Ishikawa (cell line): Measurements from ENCODE around the gene STAMBP.

Experiments
- CEBPB ChIP-seq: IDR thresholded peaks from 2 replicates; pipeline ENCODE4 v1.6.1; 2012
- CREB1 ChIP-seq: IDR thresholded peaks from 2 replicates; pipeline ENCODE4 v1.6.1; 2012; ENCODE audit warnings: low read depth
- EGR1 ChIP-seq: IDR thresholded peaks from 2 replicates; pipeline ENCODE4 v1.6.1; 2012
- EP300 ChIP-seq: IDR thresholded peaks from 2 replicates; pipeline ENCODE4 v1.6.1; 2012; ENCODE audit warnings: borderline replicate concordance
- FOXM1 ChIP-seq: IDR thresholded peaks from 2 replicates; pipeline ENCODE4 v1.6.1; 2012; ENCODE audit warnings: low read depth, borderline replicate concordance
- MAX ChIP-seq: IDR thresholded peaks from 2 replicates; pipeline ENCODE4 v1.6.1; 2012
- NFIC ChIP-seq: IDR thresholded peaks from 2 replicates; pipeline ENCODE4 v1.6.1; 2012
- RAD21 ChIP-seq: IDR thresholded peaks from 2 replicates; pipeline ENCODE4 v1.6.1; 2012; ENCODE audit warnings: low read depth
- REST ChIP-seq: IDR thresholded peaks from 2 replicates; pipeline ENCODE4 v1.6.1; 2012; ENCODE audit warnings: low read depth, mild to moderate bottlenecking
- TAF1 ChIP-seq: IDR thresholded peaks from 2 replicates; pipeline ENCODE4 v1.6.1; 2012; ENCODE audit warnings: low read depth, mild to moderate bottlenecking
- TCF12 ChIP-seq: IDR thresholded peaks from 2 replicates; pipeline ENCODE4 v1.6.1; 2012; ENCODE audit warnings: low read depth
- TEAD4 ChIP-seq: IDR thresholded peaks from 2 replicates; pipeline ENCODE4 v1.6.1; 2012
- USF1 ChIP-seq: IDR thresholded peaks from 2 replicates; pipeline ENCODE4 v1.6.1; 2012
- YY1 ChIP-seq: IDR thresholded peaks from 2 replicates; pipeline ENCODE4 v1.6.1; 2012; ENCODE audit warnings: low read depth
- ZBTB7A ChIP-seq: IDR thresholded peaks from 2 replicates; pipeline ENCODE4 v1.6.1; 2012; ENCODE audit warnings: low read depth

The STAMBP gene

GRCh38 chr2:73868204-73868978, 39.6 kb downstream of the STAMBP start:
- TF ChIP-seq USF1: no peak
- no peak for TF ChIP-seq EGR1

- TF ChIP-seq NFIC (peak; percentile 46; the same call in 1 of the 2 replicates), TEAD4 (no peak)
Measured at GRCh38 chr2:73870084-73870483, 41.3 kb downstream of the STAMBP start.

- no peak for TF ChIP-seq MAX
- no peak for TF ChIP-seq REST
Measured at GRCh38 chr2:73877071-73877802, 48.5 kb downstream of the STAMBP start.

- TF ChIP-seq RAD21 (no peak), ZBTB7A (no peak), NFIC (no peak), CEBPB (no peak), YY1 (no peak), TAF1 (no peak), TCF12 (no peak), REST (no peak), FOXM1 (no peak), EP300 (no peak), CREB1 (no peak)
Measured at GRCh38 chr2:73885406-73885805, 56.6 kb downstream of the STAMBP start.

- TF ChIP-seq CEBPB: no peak
- TF ChIP-seq USF1: no peak
- no peak for TF ChIP-seq EGR1
- TF ChIP-seq TEAD4: no peak
- no peak for TF ChIP-seq MAX
- no peak for TF ChIP-seq FOXM1
- no peak for TF ChIP-seq NFIC
- no peak for TF ChIP-seq TAF1
- no peak for TF ChIP-seq YY1
Measured at GRCh38 chr2:73886357-73886756, 57.6 kb downstream of the STAMBP start.

GRCh38 chr2:73888388-73888787, 59.6 kb downstream of the STAMBP start:
- TF ChIP-seq ZBTB7A (no peak), TCF12 (no peak), YY1 (no peak), EP300 (no peak), REST (no peak), NFIC (no peak), CREB1 (no peak), EGR1 (no peak), TEAD4 (no peak), FOXM1 (no peak), TAF1 (no peak)
